HG03060 (cell line): ENCODE results near the gene NTF3.

Source experiments
- ATAC-seq: cut with Tn5 transposase; IDR thresholded peaks from one replicate; pipeline ENCODE4 v1.9.1; 2021; ENCODE audit warnings: low read depth, moderate number of reproducible peaks; ENCODE audit not compliant: unreplicated experiment

The NTF3 gene

DNA sequence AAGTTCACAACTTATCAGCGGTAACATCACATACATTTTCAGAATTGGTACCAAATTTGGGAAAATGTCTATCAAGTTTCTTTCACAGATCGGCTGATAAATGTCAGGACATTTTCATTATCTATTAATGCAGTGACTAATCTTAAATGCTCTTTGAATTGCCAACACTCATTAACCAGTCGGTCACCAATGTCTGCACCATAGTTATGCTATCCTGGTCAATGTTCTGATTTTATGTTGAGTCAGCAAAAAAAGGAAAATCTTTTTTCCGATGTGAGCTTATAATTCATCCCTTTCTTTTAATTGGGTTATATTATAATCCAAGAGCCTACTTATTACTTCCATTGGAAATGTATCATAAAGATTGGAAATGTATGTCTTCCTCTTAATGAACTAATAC is 77.2 kb downstream of the NTF3 start:
- no peak for ATAC-seq

DNA sequence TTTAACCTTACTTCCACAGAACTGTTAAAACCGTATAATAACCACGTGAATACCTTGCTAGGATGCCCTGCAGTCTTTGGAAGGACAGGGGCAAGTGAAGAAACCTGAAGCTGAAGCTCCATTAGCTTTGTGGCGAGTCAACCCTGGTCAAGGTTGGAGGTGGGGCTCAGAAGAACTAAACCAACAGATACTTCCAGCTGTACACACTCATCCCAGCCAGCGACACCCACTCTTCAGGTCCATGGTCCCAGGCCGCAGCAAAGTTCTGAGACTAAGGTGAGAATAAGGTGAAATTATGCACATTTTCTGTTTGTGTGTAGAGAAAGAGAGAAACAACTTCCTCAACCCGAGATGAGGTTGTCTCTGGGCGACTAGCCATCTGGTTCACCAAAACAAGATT is 77.6 kb downstream of the NTF3 start:
- ATAC-seq = no peak

DNA sequence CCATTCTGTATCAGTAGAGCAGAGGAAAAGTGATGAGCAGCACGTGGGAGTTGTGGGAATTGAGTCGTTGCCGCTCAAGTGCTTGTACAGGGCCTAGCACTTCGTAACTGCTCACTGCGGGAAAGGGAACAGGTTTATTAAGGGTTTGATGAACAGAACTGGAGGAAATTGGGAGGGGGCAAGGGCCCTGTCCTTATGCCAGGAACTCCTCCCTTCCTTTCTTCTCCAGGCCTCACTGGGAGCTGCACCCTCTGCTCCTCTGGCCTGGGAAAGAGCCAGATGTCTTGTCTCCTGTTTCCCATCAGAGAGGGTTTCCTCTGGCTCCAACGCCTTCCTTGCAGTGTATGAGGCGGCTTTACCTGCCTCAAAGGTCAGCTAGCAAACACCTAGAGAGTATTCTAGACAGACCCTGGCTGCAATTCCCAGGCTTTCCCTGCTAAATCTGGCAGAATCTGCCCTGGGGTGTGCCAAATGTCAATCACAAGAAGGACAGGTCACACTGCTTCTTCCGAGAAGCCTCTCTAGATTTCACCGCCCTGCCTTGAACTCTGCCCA is 78.4 kb downstream of the NTF3 start:
- ATAC-seq = no peak

DNA sequence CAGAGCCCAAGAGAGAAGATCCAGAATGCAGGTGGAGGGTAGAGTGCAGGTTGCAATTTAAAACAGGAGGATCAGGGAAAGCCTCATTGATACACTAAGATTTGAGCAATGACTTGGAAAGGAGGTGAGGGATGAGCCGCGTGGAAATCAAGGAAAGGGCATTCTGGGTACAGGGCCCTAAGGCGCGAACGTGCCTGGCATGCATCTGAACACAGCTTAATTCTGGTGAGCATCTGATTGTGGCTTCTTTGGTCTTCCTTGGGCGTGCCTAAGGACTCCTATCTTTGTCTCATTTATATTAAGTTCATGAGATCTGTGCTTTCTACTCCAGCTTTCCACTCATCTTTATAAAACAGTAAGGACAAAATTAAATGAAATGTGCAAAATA is 79.3 kb downstream of the NTF3 start:
- no peak for ATAC-seq

DNA sequence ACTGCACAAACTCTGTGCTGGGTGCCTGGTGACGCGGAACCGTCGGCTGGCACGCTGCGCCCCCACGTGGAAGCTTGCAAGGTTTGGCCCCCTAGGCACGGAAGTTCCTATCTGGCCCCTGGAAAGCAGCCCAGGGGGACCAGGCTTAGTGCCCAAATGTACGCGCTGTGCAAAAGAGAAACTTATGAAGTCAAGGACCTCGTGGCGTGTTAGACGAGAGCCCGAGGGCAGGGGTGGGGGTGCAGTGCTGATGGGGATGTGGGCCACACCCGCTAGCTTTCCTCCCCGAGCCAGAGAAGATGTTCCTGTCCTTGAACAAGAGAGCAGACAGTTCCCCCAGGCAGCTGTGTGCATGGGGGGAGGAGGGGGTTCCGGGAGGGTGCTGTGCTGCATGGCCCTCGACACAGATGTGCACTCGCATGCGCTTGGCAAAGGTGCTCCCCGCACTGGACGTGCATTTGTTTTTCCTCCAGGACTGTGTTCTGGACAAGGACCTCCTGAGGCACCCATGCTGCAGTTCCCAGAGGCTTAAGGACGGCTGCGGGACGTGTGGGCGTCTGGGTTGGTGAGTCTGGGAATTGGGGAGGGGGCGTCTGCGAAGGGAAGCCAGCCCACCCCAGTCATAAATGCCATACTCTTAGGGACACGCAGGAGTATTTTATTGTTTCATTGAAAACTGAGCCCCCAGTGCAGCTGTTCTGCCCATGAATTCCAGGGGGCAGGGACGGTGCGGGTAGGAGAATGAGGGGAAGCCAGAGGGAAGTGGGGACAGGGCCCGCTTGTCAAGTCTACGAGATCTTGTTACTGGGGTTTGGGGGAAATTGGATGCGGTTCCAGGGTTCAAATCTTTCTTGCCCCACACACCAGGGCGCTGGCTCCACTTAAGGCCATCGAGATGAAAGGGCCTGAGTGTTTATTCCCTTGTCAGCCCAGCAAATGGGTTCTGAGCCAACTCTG is 80.0 kb downstream of the NTF3 start:
- ATAC-seq = no peak

DNA sequence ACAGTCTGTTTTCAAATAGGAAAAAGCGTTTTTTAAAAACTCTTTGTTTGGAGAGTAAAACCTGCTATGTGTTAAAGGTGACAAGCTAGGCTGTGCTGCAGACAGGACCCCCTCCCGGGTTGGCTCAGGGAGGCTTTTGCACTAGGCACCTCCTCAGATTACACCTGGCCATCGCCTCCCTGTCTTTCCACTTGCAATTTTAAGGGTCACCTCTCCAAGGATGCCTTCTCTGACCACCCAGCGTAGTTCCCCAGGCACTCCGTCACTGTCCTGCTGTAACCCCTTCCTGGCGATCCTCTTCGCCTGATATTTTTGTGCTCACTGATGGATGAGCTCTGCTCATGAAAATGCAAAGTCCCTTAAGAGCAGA is 80.7 kb downstream of the NTF3 start:
- no peak for ATAC-seq

DNA sequence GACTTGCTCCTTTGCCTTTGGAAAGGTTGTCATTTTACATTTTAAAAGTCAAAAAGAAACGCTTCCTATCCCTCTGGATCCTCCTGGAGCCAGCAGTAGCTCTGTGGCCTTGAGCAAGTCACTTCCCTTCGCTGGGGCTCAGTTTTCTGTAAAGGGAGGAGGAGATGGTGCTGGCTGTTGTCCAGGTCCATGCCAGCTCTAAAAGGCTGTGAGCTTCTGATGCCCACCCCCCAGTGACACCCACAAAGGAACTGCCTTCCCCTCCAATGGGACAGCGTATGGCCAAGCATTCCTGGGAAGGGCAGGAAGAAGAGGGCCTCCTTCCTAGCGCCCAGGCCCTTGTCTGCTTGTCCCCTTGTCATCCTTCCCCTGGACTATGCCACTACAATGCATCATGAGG is 81.5 kb downstream of the NTF3 start:
- ATAC-seq = no peak

DNA sequence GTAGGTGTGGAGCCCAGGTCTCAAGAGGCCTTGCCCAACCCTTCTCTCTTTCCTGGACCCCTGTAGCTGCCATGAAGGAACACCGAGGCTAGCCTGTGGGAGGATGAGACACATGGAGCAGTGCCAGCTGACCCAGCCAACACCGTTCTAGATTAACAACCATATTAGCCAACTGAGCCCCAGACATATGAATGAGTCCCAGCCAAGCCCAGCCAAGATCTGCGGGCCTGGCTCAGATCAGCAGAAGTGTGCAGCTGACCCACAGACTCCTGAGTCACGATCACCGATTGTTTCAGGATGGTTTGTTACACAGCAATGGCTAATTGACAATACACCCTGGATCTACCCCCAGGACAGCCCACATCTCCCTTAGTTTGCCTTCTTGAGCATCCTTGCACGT is 82.1 kb downstream of the NTF3 start:
- no peak for ATAC-seq

DNA sequence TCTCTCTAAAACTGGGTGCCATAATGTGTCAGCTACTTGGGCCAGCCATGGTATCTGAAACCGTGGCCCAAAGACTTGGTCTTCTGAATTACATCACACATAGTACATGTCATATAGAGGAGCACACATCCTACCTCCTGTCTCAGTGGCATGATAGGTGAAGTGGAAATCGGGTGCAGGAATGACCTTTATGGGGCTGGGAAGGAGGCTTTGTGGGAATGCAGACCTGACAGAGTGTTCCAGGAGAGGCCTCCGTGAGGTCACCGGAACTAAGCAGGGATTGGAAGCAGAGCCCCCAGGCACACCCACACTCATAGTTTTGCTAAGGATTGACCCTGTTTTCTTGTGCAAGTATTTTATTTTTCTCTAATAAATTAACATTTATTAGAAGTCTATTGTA is 82.6 kb downstream of the NTF3 start:
- no peak for ATAC-seq

DNA sequence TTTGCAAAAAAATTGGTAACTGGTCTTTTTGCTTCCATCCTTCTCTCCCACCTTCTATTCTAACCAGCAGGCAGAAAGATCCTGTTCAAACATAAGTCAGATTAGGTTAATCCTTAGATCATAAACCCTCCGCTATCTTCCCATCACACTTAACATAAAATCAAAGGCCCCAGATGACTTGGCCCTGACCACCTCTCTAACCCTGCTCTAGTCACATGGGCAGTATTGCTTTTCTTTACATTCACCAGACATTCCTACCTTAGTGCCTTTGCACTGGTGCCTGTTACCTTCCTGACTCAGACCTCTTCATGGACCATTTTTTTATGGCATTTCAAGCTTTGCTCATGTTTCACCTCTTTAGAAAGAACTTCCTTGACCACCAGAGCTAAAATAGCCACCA is 83.5 kb downstream of the NTF3 start:
- ATAC-seq = no peak

DNA sequence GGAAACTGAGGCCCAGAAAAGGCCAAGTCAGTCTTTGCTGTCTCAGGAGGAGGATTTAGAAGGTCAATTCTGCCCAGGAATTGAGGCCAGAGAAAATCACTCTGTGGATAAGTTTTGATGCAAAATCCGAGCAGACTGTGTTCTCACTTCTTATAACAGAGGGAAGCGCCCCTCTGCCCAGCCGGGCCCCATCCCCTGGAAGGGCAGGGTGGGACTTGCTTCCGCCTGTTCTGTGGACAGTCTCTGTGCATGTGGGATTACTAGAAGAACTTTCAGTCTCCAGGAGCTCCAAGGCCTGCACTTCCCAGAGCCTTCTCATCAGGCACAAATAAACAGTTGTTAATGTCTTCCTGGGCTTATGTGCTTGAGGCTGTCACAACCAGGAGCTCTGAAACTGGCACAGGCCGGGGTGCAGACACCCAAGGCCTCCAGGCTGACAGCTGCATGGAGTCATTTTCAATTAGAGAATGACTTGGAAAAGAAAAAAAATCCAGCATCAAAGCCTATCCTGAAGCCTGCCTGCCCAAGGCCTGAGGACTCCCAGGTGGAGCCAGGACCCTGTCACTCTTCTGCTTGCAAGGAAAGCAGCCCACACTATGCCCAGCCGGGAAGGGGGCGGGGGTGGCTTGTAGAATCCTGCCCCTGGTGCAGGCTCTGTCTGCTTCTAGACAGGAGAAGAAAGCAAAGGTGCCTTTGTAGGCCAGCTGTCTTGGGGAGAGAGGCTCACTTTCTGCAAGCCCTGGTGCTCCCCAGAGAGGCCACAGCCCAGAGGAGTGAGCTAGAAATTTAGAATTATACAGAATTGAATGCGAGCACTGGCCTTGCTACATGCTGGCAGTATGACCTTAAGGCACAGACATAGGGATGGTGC is 84.7 kb downstream of the NTF3 start:
- ATAC-seq = no peak

DNA sequence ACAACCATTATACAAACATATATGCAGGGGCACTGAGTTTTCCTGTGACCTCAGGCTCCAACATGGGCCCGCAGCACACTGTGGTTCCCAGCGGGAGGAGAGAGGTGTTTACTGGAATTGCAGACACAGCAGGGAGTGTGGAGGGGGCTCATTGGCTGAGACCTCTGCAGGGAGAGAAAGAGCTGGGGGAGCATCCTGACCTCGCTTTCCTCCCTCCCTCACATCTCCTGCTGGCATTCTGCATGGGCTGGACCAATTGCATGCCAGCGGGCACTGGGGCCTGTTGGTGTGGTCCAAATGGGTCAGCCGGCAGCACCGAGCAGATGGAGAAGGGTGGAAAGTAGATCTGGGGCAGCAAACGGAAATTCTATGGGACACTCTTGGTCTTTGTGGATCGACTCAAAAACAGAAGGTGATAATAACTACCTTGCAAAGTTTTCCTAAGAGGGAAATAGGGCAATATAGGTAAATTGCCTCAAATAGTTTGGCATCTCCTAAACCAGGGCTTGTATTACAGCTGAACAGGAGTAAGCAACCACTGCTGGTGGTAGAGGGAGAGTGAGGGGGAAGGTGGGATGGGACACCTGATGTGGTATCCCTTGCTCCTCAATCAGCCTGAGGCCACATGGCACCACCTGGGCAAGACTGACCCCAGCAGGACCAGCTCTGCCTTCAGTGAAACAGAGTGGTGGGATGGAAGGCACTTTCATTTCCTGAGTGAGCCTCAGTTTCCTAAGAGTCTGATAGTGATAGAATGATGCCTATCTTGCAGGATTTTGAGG is 86.9 kb downstream of the NTF3 start:
- ATAC-seq = no peak

DNA sequence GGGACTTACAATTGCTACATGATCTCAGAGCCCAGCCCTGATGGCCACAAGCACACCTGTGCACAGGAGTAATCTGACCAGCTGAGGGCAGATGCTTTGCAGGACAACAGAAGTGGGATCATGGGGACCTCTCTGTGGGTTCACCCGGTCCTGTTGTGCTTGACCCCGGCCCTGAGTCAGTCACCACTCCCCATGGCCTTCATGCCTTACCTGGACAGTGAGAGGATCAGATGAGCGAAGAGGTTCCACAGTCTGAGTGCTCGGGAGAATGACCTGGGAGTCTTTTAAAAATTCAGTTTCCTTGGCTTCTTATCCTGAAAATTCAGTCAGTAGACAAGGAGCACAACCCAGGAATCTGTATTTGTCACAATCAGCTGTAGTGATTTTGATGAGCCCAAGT is 88.1 kb downstream of the NTF3 start:
- ATAC-seq = no peak

DNA sequence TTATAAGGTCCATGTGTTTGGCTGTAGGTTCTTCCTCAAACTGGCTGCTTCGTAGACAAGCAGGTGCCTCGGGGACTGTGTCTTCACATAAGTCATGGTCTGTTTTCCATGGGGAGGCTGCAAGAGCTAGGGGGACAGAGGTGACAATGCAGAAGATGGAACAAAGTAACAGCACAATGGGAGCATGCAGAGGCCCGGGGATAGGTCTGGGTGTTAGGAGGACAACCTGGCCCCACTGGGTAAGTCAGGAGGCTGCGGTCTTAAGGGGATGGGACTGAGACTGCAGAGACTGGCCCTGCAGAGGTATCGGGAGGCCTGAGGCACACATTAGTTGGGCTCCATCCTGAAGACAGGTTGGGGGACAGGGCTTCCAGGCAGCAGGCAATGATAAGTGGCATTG is 88.9 kb downstream of the NTF3 start:
- ATAC-seq = no peak

DNA sequence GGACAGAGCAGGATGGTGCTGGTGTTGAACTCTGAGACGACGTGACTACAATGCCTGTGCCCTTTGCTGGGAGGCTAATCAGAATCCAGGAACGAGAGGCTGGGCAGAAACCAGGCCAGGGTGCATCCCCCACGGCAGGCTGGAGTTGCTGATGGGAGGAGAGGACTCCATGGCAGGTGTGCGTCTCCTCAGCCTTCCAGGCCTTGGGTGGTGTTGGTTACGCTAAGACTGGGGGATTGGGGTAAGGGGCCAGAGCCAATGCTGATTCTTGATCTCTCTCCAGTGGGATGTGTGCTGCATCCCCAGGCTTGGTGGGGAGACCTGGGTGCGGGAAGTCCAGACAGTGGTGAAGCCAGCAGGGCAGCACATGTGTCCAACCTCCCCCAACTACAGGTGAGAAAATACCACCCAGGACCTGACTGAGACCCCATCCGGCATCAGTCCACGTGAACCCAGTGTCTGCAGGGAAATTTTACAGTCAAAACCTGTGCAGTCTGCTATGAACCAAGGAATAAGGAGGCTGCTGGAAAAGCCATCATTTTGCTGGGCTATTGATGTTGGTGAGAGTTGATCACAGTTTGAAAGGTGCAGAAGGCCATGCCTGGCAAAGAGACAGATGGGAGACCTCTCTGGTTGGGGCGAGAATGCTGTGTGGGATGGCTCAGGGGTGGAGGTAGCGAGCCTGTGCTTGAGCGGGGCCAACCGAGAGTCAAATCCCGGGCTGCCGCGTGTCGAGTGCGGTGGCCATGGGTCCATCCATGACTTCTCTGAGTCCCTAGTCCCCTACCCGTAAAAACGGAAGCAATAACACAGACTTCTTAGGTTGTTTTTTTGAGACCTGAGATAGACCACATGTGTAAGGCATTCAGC is 89.8 kb downstream of the NTF3 start:
- no peak for ATAC-seq

DNA sequence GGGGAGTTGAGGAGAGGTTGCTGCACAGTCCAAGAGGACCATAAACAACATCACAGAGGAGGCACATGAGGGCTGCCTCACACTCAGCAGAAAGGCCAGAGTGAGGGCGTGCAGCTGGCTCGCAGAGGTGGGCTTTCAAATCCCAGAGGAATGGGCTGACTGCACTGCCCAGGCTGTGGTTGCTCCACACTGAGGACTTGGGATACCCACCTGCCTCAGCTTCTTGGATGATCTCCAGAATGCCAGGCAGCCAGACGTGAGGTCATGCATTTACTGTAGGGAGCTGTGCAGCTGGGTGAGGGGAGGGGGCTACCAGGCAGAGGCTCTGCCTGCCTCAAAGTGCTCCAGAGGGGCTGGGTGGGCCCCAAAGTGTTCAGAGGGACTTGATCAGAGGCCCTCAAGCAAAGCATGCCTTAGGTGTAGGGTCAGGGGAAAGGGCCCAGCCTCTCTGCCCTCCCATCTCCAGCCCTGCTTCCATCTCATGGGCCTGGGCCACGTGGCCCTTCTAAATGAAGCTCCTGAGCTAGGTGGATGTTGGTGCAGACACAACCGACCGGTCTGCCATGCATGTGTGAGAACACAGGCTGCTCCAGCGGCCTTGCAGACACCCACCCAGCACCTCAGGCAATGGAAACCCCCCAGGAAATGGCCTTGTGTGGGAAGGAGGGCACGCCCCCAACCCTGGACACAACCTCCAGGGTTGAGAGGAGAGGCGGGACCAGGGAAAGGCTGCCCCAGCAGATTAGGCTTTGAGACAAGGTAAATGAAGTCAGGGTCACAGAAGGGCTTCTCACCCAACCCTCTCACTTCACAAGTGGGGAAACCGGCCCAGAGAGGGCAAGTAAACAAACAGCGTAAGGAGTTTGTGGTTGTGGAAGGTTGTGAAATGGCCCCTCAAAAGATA is 90.8 kb downstream of the NTF3 start:
- ATAC-seq = no peak

DNA sequence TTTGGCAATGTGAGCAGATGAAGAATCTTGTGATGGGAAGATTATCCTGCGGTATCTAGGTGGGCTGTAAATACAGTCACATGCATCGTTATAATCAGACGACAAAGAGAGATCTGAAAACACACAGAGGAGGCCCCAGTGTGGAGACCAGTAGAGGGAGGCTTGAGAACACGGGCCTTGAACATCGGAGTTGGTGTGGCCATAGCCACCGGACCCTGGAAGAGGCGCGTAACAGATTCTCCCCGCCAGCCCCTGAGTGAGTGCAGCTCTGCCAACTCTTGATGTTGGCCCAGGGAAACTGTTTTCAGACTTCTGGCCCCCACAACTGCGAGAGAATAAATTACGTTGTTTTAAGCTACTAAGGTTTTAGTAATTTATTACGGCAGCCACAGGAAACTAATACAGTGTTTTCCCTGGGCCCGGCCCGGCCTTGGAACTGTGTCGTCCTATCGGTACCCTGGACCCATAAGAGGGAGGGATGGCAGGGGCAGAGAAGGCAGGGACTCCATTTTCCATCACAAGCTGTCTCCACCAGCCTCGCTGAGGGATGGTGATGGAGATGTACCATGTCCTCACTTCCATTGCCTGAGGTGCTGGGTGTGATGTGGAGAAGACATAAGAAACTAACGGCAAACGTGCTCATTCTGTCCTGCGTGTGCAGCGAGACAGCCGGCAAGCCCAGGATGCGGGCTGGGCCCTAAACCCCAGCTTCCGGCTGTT is 91.6 kb downstream of the NTF3 start:
- no peak for ATAC-seq

DNA sequence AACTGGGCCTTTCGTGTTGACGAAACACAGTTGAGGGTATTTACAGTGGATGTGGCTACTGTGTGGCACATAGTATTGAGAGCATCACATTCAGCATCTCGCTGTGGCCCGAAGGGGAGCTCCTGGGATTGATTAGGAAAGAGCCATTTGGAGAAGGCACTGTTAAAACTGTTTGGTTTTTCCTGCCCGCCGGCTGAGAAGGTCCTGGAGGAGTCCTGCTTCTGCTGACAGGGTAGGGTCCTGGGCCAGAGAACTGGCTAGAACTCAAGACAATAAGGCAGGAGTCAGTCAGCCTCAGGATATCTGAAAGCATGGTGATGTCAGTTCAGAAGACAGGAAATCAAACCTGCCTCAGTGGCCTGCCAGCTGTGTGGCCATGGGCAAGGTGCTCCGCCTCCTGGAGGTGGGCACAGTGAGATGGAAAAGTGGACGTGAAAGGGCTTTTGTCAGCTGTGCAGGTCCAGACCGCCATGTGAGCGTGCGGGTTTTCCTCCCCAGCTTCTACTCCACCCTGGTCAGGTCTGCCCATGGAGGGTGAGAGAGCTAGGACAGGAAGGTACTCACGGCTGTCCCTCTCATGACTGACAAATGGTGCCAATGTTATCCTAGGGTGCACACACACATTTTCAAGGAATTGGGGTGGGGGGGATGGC is 92.3 kb downstream of the NTF3 start:
- ATAC-seq = no peak
